ENCODE data around the gene KCNQ1.

The KCNQ1 gene

GRCh38 chr11:2767071-2767470, 322.3 kb downstream of the KCNQ1 start:
- no peak overlapping the region for H3K27ac ChIP-seq
- TF ChIP-seq CTCF (conservative IDR thresholded peaks at IDR 0.05) = no peak

- H3K27ac ChIP-seq = no peak overlapping the region
- no peak for TF ChIP-seq CTCF (conservative IDR thresholded peaks at IDR 0.05)
These were observed 323.0 kb downstream of the KCNQ1 start for GRCh38 chr11:2767801-2768200.

- no peak overlapping the region for H3K27ac ChIP-seq
- TF ChIP-seq CTCF (conservative IDR thresholded peaks at IDR 0.05) = no peak
These were observed 323.9 kb downstream of the KCNQ1 start for GRCh38 chr11:2768471-2769408.

- no peak for TF ChIP-seq CTCF (conservative IDR thresholded peaks at IDR 0.05)
- H3K27ac ChIP-seq = no peak overlapping the region
These were observed 324.7 kb downstream of the KCNQ1 start for GRCh38 chr11:2769409-2770095.

- no peak overlapping the region for H3K27ac ChIP-seq
- no peak for TF ChIP-seq CTCF (conservative IDR thresholded peaks at IDR 0.05)
These were observed 325.4 kb downstream of the KCNQ1 start for GRCh38 chr11:2770096-2770751.

GRCh38 chr11:2770761-2771301, 326.0 kb downstream of the KCNQ1 start:
- TF ChIP-seq CTCF (conservative IDR thresholded peaks at IDR 0.05) = no peak
- no peak overlapping the region for H3K27ac ChIP-seq

Data from VCaP (cell line).